NCI-H510A treated with DMSO at 0.1 percent for 48 hours (cell line): ENCODE data around the gene MARF1.
"Not testable (repeated sequence)": the region's sequence is repeated elsewhere in the genome, so short reads cannot be mapped to it uniquely, and the experiment has no call there.

Experiments used
- DNase-seq: peaks from one replicate; lab custom pipeline; 2025; lab: John Stamatoyannopoulos, UW

Gene MARF1

GRCh38 chr16:15573274-15573895 lies 69.6 kb downstream of the MARF1 start:
- DNase-seq = no peak

GRCh38 chr16:15572329-15573001 lies 70.5 kb downstream of the MARF1 start:
- no peak for DNase-seq

GRCh38 chr16:15571557-15571956 lies 71.4 kb downstream of the MARF1 start:
- no peak for DNase-seq

GRCh38 chr16:15570666-15571065 lies 72.3 kb downstream of the MARF1 start:
- DNase-seq = not testable (repeated sequence)

GRCh38 chr16:15567823-15568222 lies 75.1 kb downstream of the MARF1 start:
- DNase-seq = no peak

GRCh38 chr16:15566095-15566494 lies 76.9 kb downstream of the MARF1 start:
- no peak for DNase-seq

- no peak for DNase-seq
Measured at GRCh38 chr16:15564604-15565339, 78.2 kb downstream of the MARF1 start.

- DNase-seq = no peak
Measured at GRCh38 chr16:15559176-15559575, 83.8 kb downstream of the MARF1 start.

GRCh38 chr16:15557258-15557657 lies 85.7 kb downstream of the MARF1 start:
- DNase-seq = no peak

- DNase-seq = no peak
Measured at GRCh38 chr16:15556130-15556529, 86.8 kb downstream of the MARF1 start.

- DNase-seq = no peak
Measured at GRCh38 chr16:15553313-15554088, 89.5 kb downstream of the MARF1 start.

- no peak for DNase-seq
Measured at GRCh38 chr16:15552507-15552906, 90.4 kb downstream of the MARF1 start.

GRCh38 chr16:15548482-15548891 lies 94.5 kb downstream of the MARF1 start:
- DNase-seq = no peak

- DNase-seq = no peak
Measured at GRCh38 chr16:15547768-15548096, 95.2 kb downstream of the MARF1 start.

- DNase-seq = not testable (repeated sequence)
Measured at GRCh38 chr16:15547072-15547767, 95.7 kb downstream of the MARF1 start.

GRCh38 chr16:15545544-15545943 lies 97.4 kb downstream of the MARF1 start:
- DNase-seq = no peak

- no peak for DNase-seq
Measured at GRCh38 chr16:15544405-15544804, 98.5 kb downstream of the MARF1 start.
